Uterus (tissue), 2 donors: ENCODE measurements around the gene PMM2.

ENCODE experiments used
- CTCF ChIP-seq, 4 experiments: fragments of 200-600 bp in 2 of 4; fragments of 450-650 bp in 2 of 4; sonication (generic) in 2 of 4; IDR thresholded peaks; one replicate each; pipeline ENCODE4 v1.5.1; 2016 to 2019; ENCODE audit warnings: antibody characterized with exemption in 4 of 4, mild to moderate bottlenecking in 2 of 4, moderate library complexity in 1 of 4
- POLR2A ChIP-seq, 2 donors: fragments of 450-650 bp; IDR thresholded peaks; one replicate each; pipeline ENCODE4 v1.6.1; 2016; ENCODE audit warnings: antibody characterized with exemption in 2 of 2, mild to moderate bottlenecking in 1 of 2, moderate library complexity in 1 of 2

- TF ChIP-seq POLR2A (IDR thresholded peaks at IDR 0.05), result no peak
- no peak for TF ChIP-seq CTCF (IDR thresholded peaks at IDR 0.05)
Measured at GRCh38 chr16:8808009-8808408, 10.4 kb downstream of the PMM2 start.
